ENCODE data around the gene MUC2.
A peak's percentile ranks its signal among the peaks of the same experiment; 100 is the strongest.

Gene MUC2

GRCh38 chr11:1036931-1037330, 37.7 kb upstream of the MUC2 start:
- DNase-seq: no peak

DNA sequence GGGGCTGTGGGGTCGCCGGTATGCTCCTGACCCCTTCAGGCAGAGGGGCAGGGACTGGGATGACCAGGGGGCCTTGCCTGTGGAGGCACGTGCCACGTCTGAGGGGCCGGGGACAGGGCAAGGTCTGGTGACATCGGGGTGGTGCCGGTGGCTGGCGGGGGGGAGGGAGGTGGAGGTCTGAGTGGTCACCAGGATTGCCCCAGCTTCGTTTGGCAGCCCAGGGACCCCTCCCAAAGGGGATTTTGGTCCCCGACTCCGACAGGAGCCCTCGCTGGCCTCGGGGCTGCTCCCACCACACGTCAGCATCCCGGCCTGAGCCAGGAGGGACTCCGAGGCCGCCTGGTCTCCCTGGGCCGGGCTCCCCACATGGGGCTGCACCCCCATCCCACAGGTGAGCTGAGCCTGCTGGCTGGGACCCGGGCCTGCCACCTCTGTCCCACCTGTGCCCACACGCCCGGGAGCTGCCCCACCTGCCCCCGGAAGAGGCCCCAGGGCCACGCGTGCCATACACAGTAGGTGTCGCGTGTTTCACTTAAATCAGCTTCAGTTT, 37.1 kb upstream of the MUC2 start:
- DNase-seq: no peak

DNA sequence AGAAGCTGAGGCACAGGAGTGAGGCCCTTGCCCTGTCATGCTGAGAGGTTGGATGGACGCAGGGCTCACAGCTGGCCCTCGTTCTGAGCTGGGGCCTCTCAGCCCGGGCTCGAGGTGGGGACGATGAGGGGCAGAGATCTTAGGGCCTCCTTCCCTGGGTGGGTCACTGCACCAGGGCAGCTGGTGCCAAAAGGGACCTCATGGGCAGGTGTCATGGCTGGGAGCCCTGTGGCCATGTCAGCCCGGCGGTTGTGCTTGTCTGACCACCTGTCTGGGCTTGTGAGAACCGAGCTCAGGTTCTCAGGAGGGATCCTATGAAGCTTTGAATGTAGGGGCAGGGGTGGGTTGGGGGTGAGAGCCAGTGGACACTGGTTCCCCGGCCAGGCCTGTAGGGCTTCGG, 36.3 kb upstream of the MUC2 start:
- no peak for DNase-seq

GRCh38 chr11:1038921-1039320, 35.8 kb upstream of the MUC2 start:
- DNase-seq: no peak

DNA sequence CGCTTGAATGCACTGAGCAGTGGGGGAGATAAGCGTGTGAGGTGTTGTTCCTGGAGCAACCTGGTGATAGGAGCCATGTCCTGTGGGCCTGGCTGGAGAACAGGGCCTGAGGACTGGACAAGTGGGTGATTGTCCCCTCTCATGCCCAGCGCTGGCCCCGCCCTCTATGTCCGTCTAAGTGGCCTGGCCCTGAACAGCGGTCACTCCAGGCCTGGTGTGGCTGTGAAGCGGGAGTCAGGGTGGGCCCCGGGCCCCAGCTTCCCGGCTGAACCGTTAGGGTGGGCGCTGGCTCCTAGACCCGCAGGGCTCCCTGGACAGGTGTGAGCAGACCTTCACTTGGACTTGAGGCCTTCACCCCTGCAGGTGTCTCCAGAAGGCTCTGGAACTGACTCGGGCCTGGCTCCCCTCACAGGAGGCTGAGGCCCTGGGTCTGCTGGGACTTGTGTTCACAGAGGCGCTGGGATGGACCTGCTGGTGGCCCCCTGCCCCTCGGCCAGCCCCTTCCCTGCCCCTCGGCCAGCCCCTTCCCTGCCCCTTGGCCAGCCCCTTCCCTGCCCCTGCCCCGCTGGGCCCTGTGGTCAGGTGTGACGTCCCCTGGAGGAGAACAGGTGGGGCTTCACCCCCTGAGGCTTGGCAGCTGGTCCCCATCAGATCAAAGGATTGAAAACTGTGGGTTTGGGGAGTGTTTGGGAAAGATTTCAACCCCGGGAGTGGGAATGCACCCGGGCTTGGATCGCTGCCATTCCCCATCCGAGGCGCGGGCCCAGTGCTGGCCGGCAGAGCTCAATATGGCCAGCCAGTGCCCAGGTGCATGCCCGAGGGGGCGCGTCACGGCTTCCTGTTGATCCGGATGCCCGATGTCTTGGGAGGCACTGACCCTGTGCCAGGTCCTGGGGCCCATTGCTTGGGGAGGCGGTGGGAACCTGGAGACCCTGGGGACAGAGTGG, 34.9 kb upstream of the MUC2 start:
- DNase-seq: no peak

GRCh38 chr11:1040428-1041148, 34.1 kb upstream of the MUC2 start:
- DNase-seq: no peak

DNA sequence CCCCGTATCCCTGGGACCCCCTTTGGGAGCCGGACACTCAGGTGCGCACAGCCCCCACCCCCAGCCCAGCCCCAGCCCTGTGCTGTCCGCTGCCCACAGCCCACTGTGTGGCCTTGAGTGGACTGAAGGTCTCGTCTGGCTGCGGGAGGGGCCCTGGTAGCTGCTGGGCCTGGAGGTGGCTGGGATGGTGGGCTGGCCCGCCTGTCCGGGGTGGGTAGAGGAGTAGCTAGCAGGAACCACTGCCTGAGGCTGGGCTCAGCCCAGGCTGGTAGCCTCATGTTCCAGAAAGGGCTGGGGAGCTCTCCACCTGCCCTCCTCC, 33.6 kb upstream of the MUC2 start:
- no peak for DNase-seq

GRCh38 chr11:1041471-1041870, 33.2 kb upstream of the MUC2 start:
- DNase-seq: no peak

- no peak for DNase-seq
Observed at GRCh38 chr11:1041936-1042608, 32.6 kb upstream of the MUC2 start.

GRCh38 chr11:1042626-1043562, 31.8 kb upstream of the MUC2 start:
- DNase-seq: no peak

- no peak for DNase-seq
Observed at GRCh38 chr11:1043563-1044096, 31.0 kb upstream of the MUC2 start.

GRCh38 chr11:1044160-1044559, 30.5 kb upstream of the MUC2 start:
- no peak for DNase-seq

GRCh38 chr11:1047595-1048156, 27.0 kb upstream of the MUC2 start:
- DNase-seq: no peak

DNA sequence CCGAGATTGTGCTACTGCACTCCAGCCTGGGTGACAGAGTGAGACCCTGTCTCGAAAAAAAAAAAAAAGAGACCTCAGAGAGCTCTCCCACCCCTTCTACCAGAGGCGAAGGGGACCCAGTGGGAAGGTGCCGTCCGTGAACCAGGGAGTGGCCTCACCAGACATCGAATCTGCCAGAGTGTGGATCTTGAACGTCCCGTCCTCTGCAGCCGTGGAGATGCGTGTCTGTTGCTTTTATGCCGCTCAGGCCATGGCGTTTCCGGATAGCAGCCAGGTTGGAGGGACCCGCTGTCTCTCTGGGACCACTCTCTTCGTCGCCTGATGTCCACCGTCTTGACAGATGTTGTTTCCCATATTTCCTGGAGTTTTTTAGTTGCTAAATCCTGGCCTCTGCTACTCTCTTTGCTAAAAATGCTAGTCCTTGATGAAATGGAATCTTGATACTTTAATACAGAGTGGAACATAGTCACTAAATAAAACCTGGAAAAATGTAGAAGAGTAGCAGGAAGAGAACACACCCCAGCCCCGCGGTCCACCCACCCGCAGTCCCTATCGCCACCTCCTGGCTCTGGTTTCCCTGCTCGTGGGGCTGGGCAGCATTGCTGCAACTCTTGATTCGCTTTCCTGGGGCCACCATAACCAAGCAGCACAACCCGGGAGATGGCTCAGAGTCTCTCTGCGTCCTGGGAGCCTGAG, 26.2 kb upstream of the MUC2 start:
- no peak for DNase-seq

DNA sequence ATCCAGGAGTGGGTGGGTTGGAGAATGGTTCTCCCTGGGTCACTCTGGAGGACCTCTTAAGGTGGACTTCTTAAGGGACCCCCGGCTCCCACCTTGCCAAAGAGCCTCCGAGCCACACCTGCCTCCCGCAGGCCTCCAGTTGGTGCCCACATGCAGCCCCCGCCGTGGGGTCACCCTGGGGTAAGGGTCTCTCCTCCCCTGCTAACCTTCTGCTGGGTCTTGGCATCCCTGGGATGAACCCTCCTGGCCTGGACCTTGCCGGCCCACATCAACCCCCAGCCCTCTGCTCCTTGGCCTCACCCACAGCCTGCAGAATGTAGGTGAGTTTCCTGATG, 25.6 kb upstream of the MUC2 start:
- no peak for DNase-seq

DNA sequence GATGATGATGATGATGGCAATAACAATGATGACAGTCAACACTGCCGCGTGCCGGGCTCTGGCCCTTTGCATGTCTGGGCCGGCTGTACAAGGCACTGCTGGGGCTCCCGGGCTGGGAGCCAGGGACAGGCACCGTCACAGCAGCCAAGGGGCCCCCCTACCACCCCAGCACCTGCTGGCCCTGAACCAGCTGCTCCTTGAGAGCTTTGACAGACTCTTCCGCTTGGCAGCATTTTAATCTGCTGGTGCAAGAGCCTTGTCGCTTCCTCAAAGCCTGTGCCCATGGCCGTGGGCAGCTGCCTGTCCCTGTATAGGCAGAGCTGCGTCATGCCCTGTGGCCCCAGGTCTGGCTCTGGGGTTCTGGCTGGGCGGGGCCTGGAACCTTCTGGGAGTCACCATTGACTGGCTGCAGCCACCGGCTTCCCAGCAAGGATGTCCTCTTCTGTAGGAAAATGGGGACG, 25.2 kb upstream of the MUC2 start:
- DNase-seq: no peak

GRCh38 chr11:1049911-1050580, 24.6 kb upstream of the MUC2 start:
- no peak for DNase-seq

DNA sequence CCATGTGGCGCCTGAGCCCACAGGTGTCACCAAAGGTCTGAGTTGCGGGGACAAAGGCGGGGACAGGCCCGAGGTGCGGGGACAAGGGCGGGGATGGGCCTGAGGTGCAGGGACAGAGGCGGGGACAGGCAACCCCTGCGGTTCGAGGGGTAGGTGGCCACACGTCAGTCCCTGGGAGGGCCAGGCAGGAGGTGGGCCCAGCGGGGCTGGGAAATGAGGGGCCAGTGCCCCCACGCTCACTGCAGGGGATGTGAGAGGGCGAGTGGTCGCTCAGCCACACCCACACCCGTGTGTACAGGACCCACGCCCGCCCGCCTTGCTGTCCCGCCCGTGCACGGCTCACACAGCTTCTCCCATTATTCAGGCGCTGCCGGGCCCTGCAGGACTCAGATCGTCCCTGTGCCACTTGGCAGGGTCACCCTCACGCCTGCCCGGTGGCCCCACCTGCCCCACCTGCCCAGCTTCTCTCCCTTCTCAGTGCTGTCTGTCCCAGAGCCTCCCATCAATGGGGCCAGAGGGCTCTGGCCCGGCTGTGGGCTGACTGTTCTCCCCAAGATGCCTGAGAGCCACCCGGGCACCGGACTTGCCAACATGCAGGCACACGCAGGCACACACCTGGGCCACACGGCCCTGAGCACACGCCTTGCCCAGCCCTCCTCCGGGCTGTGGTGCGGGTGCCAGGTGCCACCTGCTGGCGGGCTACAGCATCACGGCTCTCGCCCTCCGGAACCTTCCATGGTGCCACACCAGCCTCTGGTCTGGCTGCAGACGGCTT, 23.9 kb upstream of the MUC2 start:
- DNase-seq: peak; percentile 82

DNA sequence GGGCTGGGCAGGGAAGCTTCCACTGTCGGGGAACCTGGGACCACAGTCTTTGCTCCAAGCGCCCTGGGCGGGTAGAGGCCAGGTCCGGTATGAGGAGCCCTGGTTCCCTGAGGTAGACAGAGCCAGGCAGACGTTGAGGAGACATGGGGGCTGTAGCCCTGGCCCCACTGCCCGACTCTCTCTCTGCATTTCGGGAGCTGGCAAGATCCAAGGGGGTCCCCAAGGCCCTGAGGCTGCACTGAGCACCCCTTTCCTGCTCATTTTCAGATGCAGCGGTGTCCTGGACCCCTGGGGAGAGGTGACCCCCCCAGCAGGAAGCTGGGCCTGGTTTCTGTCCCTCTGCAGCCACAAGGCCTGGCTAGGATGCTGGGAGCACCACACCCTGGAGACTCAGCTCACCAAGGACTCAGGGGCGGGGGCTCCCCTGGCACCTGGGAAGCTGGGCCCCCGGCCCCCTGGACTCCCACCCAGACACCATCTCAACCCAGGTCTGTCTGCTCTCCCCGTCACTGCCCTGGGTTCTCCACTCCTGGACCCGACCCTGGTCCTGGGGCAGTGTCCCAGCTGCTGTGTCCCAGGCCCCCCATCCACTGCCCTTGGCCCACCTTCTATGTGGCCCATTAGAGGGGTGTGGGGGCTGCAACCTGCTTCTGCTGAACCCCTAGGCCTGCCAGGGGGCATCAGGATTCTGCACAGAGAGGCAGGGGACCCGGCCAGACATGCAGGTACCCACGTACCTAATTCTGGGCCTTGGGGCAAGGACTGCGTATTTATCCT, 23.1 kb upstream of the MUC2 start:
- DNase-seq: no peak

Measured in activated CD4-positive, alpha-beta T cell treated with anti-CD3 and anti-CD28 coated beads, Interleukin-2, Interleukin-6, amounts not matched to agents 100 ng/mL and 50 ng/mL, durations not matched to agents 16 hours and 8 hours (primary cell).